HG03432 (cell line): ENCODE results near the gene SPDEF.

ENCODE experiments used
- ATAC-seq: cut with Tn5 transposase; IDR thresholded peaks from one replicate; pipeline ENCODE4 v1.9.1; 2021; ENCODE audit warnings: mild to moderate bottlenecking, moderate library complexity; ENCODE audit not compliant: unreplicated experiment

The SPDEF gene

DNA sequence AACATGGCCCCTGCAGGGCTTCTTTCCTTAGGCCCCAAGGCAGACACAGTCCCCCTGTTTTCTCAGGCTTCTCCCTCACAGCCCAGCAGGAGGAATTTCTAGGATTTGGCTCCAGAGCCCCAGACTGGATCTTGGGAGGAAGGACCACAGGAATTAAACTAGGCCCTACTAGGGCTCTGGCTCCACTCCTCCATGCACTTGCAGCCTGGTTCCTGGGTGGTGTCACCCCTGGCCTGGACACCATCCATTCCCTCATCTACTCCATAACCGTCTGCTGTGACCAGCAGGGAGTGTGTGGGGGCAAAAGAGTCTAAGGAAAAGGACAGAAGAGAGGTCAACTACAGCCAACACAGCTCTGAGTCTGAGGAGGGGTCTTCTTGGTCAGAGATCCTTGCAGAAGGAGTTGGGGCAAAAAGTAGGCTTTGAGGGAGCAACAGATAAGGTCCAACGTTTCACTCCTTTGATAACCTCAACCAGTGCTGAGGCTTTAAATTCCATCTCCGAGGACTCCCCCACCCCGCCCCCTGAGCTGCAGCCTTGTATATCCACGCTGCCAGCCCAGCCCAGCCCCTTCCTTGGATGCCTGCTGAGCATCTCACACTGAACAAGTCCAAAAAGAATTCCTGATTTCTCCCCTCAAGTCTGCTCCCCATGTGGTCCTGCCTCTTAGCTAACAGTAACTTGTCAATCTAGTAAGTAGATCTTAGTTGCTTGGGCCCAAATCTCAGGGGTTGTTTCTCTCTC lies 27.9 kb upstream of the SPDEF start:
- no peak for ATAC-seq

DNA sequence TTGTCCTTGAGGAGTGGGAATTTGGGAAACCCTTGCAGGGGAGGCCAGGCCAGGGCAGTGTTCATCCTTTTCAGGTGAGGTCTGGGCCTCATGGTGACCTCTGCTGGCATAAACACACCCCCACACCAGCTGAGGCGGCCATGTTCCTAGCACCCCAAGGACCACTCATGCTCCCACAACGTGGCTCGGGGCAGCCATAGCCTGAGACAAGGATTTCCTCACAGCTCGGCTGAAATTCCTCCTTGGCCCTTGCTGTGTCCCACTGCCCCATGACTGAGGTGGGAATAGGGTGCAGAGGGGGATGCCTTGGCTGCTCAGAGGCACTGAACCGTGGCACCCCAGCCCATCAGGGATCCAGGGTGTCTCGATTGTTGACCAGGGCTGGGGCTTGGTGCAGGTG lies 27.3 kb upstream of the SPDEF start:
- no peak for ATAC-seq

DNA sequence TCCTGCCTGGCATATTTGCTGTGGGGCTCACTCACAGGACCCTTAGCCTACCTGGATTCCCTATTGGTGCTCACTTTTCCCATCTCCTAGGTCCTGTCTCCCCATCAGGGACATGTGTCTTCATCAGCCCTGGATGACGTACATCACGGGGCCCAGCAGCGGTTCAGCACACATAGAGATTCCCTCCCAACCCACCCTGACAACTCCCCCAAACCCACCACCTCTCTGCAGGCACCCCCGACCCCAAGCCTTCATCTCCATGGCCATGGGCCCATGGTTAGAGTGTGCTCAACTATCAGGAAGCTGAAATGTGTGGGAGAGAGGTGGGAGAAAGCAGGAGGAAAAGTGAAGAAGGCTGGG lies 25.4 kb upstream of the SPDEF start:
- ATAC-seq: no peak

DNA sequence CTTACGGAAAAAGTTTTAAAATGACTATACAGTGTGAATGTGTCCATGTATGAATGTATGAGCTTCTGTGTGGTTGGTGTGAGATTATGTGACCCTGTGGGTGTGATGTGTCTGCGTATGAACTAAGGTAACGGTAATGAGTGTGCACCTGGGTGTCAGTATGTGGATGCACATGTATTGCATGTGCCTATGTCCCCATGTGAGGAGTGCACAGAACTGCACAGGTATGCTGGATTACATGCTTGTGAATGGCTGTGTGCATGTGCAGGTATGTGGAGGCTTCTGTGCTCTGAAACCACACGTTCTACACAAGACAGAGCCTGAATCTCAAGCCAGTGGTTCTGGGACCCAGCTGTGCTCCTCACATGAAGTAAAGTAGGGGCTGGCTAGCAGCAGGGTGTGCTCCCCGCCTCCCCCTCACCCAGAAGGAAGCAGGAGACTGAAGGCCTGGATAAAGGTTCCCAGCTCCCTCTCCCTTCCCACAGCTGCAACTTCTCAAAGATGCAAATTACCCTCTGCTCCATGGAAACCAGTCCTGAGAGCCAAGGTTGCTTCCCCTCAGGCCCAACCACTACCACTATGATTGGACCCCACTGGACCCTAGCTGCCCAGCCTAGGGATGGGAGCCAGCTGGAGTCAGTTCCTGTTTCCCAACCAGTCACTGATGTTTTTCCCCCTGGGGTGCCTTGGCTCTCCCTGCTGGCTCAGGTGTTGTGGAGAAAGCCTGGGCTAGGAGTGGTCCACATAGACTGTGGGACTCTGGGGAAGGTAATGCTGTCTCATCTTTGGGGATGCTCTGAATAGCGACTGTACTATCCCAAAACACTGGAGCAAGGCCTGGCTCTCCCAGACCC lies 24.8 kb upstream of the SPDEF start:
- ATAC-seq: no peak

DNA sequence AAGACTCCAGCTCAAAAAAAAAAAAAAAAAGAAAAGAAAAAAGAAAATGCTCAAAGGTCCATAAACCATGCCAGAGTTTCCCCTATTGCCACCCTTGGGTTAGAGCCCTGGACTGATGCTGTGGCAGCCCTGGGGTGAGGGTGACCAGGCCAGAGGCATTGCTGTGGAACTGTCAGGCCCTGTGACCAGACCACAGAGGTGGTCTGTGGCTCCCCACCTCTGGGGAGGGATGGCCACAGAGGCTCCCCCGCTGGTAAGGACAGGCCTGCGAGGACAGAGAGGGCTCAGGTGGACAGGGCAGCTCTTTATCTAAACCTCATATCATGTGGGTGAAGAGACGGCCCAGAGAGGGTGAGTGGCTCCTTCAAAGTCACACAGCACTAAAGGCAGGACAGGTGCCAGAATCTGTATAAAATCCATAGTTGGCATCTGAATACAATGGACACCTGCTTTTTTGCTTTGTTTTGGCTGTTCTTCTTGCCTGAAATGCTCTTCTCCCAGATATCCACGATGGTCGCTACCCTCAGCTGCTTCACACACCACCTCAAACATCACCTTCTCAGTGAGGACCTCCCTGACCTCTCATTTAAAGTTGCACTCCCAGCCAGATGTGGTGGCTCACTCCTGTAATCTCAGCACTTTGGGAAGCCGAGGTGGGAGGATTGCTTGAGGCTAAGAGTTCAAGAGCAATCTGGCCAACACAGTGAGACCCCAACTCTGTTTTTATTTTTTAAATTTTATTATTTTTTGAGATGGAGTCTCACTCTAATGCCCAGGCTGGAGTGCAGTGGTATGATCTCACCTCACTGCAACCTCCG lies 22.5 kb upstream of the SPDEF start:
- no peak for ATAC-seq

DNA sequence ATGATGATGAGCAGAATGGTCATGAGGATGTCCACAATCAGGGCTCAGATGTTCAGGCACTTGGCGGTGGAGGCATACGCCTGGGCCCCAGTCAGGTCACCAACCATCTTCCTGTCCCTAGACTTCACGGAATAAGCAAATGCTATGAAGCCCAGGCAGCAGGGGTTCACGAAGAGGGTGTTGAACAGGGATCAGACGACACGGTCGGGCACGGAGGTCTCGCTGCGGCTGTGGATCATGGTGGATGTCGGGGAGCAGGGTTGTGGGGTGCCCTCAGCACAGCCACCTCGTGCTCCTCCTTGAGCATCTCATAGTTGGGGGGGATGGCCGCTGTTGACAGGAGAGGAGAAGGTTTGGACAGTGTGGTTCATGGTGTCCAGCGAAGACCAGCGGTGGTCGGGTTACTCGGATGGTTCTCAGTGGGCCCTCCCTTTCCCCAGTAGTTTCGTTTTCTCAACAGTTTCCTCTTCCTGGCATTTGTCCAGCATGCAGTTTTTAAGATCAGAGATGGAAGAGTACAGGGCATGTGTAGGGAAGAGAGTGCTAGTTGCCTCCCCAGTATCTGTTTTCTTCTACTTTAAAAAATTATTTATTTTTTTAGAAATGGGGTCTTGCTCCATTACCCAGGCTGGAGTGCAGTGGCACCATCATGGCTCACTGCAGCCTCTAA lies 20.3 kb upstream of the SPDEF start:
- ATAC-seq: no peak

DNA sequence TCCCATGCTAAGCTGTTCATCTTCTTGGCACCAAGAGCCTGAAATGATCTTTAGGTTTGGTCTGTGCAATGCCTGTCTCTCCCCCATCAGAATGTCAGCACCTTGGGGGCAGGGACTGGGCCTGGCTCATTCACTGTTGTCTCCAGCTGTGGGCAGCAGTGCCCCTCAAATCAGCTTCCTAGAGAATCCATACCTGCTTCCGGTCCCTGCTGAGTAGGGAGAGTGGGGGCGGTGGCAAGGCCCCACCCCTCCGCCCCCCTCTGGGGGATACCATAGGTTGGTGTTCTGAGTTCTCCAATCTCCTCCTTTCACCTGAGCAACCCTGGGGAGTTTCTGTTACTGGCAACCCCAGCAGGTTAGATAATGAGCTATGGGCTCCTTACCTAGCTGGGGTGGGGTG lies 19.2 kb upstream of the SPDEF start:
- no peak for ATAC-seq

DNA sequence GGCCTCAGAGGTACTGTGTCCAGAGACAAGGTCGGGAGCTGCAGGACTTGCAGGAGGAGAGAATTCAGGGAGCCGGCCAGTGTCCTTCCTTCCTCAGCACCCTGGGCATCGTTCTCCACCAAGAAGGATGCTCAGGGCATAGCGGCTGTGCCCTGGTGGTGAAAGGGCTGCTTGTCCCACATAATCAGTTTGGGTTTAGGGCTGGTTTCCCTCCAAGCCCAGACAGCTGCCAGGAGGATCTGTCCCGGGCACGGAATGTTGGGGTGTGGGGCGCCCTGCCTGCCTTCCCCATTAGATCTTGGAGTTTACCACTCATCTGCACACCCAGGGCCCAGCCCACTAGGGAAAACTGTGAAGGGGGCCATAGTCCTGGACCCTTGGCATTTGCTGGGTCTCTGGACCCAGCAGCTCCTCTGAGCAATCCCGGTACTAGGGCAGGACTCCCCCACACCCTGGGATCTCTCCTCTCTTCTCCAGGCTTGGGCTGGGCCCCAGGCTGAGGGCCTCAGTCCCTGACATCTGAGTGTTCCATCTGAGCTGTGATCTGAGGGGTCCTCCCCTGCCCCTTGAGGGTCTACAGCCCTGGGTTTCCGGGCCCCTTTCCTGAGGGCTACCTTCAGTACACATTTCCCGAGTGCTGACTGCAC lies 18.6 kb upstream of the SPDEF start:
- ATAC-seq: no peak

DNA sequence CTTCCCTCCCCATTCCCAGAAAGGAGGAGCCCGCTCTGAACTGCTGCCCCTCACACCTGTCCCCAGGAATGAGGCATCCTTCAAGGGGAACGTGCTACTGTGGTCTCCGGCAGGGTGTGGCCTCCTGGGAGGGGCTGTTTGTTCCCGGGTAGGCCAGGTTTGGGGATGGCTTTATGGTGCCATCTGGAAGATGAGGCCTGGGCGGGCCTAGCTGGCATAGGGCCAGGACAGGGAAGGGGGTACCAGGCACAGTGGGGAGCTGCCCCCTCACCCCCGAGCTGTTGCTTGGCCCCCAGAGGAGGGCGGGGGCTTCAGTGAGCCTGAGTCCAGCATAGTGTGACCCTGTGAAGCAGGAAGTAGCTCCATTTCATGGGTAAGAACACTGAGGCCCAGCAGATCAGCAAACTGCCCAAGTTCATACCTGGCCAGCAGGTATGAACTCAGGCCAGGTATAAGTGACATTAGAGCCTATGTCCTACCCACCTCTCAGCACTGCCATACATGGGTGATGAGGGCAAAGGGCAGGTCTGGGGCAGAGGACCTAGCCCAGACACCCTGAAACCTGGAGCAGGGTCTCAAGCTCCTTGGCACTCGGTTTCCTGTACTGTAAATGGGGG lies 17.5 kb upstream of the SPDEF start:
- ATAC-seq: no peak

DNA sequence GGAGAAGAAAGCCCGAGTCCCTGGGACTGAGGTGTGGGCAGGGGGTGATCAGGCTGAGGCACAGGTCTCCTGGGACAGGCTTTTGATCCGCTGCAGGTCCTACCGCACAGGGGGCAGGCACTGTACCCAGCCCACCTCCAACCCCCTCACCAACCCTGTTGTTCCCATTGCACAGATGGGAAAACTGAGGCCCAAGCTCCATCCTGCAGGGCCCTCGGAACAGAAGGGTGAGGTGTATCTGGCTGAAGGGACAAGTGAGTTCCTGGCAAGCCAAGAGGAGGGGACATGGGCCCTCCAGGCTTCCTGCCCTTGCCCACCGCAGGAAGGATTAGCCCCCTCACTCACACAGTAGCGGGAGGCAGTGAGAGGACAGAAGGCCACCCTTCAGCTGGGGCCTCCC lies 16.5 kb upstream of the SPDEF start:
- ATAC-seq: no peak

DNA sequence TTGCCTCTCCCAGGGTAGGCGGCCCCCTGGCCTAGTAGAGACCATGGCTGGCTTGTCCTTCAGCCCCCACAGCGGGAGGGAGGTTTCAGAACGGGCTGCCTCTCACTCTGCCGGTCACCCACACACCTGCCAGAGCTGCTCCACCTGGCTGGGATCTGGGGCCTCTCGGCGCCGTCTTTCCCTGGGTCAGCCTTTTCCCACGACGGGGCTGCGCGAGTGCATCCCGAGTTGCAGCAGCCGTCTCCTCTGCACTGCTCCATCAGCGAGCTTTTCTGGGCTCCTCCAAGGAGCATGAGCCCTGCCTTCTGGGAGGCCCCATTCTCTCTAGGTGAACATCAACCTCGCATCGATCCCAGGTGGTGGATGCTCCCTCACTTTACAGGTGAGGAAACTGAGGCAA lies 15.9 kb upstream of the SPDEF start:
- ATAC-seq: no peak

DNA sequence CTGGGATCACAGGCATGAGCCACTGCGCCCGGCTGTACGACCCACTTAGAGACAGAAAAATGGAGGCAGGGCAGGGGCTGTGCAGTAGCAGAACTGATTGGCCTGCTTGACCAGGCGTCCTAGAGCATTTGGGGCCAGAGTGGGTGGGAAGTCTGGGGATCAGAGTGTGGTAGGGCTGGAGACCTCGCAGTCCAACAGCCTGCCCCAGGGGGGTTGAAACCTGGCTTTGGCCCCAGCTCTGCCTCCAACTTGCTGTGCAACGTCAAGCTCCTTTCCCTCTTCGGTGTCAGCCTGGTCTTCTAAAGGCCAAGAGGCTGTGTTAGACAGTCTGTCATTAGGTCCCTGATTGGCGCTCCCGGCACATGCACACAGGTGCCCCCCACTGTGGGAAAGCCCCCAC lies 15.3 kb upstream of the SPDEF start:
- no peak for ATAC-seq

DNA sequence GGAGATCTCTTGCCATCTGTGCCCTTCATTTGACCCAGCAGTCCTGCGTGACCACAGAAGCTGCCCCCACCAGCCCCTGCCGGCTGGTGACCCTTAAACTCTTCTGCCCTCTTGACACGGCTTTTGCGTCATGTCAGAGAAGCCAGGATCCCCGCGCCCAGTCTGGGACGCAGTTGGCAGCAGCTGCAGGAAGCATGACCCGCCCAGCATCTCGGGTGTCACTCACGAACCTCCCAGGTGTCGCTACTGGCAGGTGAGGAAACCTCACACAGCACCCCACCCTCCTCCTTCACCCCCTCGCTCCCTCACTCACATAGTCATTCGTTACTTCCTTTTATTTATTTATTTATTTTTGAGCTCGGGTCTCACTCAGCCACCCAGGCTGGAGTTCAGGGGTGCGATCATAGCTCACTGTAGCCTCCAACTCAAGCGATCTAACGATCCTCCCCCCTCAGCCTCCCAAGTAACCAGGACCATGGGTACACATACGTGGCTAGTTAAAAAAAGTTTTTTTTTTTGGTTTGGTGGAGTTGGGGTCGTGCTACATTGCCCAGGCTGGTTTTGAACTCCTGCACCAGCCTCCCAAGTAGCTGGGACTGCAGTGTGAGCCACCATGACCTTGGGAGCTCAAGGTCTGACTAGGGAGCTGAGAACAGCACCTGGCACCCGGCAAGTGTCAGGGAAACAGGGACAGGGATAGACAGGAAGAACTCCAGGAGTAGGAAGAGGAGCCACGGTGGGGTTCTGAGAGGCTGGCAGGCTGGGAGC lies 14.1 kb upstream of the SPDEF start:
- no peak for ATAC-seq

DNA sequence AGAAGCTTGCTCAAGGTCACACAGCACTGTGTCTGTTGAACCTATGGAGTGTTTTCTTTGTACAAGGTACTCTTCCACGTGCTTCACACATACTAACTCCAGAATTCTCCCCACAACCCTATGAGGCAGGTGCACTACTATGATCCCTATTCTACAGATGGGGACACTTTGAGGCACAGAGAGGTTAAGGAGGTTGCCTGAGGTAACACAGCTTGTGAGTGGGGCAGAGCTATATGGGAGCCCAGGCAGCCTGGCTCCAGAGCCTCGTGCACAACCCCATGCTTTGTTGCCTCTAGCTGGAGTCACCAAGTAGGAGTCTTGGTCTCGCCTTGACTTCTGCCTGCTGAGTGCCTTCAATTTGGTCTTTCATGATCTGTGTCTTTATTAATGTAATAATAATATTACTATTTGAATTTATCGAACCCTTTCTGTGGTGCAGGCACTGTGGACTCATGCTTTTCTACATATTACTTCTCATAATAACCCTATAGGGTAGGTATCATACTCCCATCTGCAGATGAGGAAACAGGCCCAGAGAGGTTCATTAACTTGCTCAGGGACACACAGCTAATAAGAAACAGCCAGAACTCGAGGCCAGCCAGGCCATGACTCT lies 13.3 kb upstream of the SPDEF start:
- ATAC-seq: no peak

DNA sequence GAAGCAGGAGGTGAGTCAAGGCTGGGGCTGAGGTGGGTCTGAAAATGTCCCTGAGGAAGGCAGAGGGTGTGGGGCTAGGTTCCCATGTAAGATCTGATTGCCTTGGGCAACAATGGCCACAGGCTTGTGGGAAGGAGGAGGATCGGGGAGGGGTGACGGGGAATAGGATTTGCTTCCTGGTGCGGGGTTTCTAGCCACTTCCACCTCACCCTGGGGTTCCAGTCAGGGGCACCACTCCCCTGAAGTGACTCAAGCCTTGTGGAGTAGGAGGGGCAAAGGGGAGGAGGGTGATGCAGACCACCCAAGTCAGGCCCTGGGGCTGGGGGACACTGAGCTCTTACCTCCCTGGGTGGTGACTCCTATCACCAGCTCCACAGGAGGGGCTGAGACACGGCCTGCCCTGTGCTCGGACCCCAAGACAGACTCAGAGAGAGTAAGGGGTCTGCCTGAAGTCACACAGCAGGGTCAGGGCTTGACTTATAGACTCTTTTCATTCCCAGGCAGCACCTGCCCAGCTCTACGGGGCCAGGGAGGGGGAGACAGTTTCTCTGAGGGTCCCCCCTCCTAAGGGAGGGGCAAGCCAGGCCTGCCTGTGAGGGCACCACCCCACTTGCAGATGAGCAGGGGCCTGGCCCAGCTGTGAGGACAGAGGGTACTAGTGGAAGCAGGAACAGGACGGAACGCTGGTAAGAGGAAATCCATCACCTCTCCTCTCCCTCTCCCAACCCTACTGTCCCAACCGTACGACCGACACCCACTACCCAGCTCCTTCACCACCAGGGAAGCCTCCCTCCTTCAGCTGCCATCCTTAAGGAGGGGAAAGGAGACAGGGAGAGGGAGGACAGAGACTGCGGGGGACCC lies 12.4 kb upstream of the SPDEF start:
- no peak for ATAC-seq

DNA sequence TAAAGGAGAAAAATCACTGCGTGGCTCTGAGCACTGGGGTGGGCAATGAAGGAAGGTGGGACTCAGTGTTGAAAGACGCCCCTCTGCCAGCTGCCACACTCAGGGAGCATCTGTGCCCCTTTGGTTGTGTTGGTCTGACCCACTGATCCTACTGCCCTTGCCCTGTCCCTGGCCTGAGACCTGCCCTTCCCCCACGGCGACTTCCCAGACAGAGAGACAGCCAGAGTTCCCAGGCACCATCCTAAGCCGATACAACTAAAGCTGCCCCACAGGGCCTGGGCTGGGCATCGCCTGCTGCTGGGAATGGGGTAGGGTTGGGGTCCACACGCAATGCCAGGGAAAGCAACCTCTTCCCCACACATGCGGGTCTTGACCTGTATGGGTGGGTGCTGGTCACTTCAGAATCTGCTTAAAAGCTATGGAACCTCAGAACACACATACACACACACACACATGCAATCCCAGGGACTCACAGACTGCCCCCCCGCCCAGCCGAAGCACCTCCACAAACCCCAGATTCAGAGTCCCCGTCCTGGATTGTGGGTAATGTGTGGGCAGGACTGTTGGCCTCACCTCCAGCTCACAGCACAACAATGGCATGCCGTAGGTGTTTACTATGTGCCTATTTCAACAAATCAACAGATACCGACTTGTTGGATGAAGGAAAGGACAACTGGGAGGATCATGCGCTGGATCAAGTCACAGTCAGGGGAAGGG lies 10.9 kb upstream of the SPDEF start:
- ATAC-seq: no peak

DNA sequence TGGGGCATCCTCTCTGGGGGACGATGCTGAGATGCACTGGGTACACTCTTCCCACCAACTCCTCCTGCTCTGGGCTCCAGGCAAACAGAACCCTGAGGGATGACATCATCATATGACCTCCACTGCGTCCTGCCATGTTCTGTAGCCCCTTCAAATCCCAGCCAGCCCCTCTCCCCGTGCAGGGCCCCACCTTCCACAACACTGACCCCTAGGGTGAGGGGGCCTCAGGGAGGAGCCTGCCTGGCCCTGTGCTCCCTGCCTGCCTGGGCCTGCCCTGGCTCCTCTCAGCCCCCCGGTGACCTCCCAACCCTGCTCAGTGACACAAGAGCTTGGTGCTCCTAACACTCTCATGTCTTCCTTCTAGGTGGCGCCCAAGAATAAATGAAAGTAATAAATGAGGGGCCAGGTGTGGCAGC lies 9.6 kb upstream of the SPDEF start:
- ATAC-seq: no peak
